GM19099 (cell line): ENCODE results near the gene OR1F1.

Source experiments
- POLR2A ChIP-seq: IDR thresholded peaks from 3 replicates; pipeline ENCODE4 v1.6.1; 2011; ENCODE audit warnings: low read depth; ENCODE audit not compliant: insufficient read length; ENCODE audit errors: extremely low read depth

OR1F1 gene

GRCh38 chr16:3180445-3180878 is 7.5 kb upstream of the OR1F1 start:
- TF ChIP-seq POLR2A = no peak

GRCh38 chr16:3182608-3183444 is 5.2 kb upstream of the OR1F1 start:
- TF ChIP-seq POLR2A = no peak

GRCh38 chr16:3183445-3184139 is 4.4 kb upstream of the OR1F1 start:
- no peak for TF ChIP-seq POLR2A

- no peak for TF ChIP-seq POLR2A
Measured at GRCh38 chr16:3186946-3187690, 886 bp upstream of the OR1F1 start.

- TF ChIP-seq POLR2A = no peak
Measured at GRCh38 chr16:3188675-3188924, 596 bp downstream of the OR1F1 start.

GRCh38 chr16:3188925-3189825 is 1.2 kb downstream of the OR1F1 start:
- TF ChIP-seq POLR2A = no peak

GRCh38 chr16:3189869-3190268 is 1.9 kb downstream of the OR1F1 start:
- no peak for TF ChIP-seq POLR2A

- no peak for TF ChIP-seq POLR2A
Measured at GRCh38 chr16:3190949-3191353, 2.9 kb downstream of the OR1F1 start.

- TF ChIP-seq POLR2A = no peak
Measured at GRCh38 chr16:3192476-3193019, 4.5 kb downstream of the OR1F1 start.

- no peak for TF ChIP-seq POLR2A
Measured at GRCh38 chr16:3193221-3194212, 5.5 kb downstream of the OR1F1 start.

- no peak for TF ChIP-seq POLR2A
Measured at GRCh38 chr16:3194792-3195191, 6.8 kb downstream of the OR1F1 start.

GRCh38 chr16:3195975-3196374 is 8.0 kb downstream of the OR1F1 start:
- TF ChIP-seq POLR2A = no peak

- no peak for TF ChIP-seq POLR2A
Measured at GRCh38 chr16:3198334-3199072, 10.5 kb downstream of the OR1F1 start.
